HG02852 (cell line): ENCODE results near the gene GRIA4.

Experiments used
- ATAC-seq: cut with Tn5 transposase; IDR thresholded peaks from one replicate; pipeline ENCODE4 v1.9.1; 2021; ENCODE audit warnings: mild to moderate bottlenecking, moderate library complexity; ENCODE audit not compliant: unreplicated experiment

The GRIA4 gene

GRCh38 chr11:105911454-105911853 is 301.6 kb downstream of the GRIA4 start:
- ATAC-seq, result no peak

GRCh38 chr11:105912666-105913065 is 302.8 kb downstream of the GRIA4 start:
- ATAC-seq, result no peak

DNA sequence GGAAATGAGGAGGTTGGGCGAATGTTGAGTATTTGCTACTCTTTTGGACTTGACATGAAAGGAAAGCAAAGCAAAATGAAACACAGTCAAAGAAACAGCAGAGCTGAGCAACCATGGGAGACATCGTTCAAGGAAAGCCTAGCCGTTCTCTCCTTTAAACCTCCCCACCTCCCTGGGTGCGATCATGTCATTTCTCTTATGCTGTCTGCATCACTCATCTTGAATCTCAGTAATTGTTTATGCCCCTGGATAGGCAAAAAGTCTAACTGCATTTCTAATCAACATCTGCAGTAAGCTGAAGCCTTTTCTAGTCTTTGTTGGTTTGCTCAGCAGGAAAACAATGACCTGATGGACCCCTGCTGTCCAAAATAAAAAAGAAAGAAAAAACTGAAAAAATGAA is 305.1 kb downstream of the GRIA4 start:
- no peak for ATAC-seq

DNA sequence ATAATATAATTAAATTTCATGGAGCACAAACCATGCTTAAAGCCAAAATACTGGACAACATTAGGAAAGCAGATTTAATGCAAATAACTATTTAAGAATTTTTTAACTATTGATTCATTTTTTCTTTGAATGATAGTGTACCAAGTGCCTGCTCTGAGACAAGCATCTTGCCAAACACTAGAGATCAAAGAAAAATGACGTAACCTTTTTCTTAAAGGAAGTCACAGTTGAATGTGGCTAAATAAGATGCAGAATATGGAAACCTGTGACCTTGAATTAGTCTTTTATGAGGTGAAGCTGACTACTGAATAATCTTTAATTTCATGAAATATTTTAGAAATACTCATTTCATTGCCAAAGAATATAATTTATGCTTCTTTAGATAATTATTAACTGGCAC is 308.2 kb downstream of the GRIA4 start:
- ATAC-seq, result no peak

- ATAC-seq, result no peak
These were observed 308.7 kb downstream of the GRIA4 start for GRCh38 chr11:105918600-105918999.

GRCh38 chr11:105923252-105923651 is 313.4 kb downstream of the GRIA4 start:
- no peak for ATAC-seq

GRCh38 chr11:105923807-105924206 is 313.9 kb downstream of the GRIA4 start:
- ATAC-seq, result no peak

GRCh38 chr11:105929084-105929955 is 319.4 kb downstream of the GRIA4 start:
- no peak for ATAC-seq

DNA sequence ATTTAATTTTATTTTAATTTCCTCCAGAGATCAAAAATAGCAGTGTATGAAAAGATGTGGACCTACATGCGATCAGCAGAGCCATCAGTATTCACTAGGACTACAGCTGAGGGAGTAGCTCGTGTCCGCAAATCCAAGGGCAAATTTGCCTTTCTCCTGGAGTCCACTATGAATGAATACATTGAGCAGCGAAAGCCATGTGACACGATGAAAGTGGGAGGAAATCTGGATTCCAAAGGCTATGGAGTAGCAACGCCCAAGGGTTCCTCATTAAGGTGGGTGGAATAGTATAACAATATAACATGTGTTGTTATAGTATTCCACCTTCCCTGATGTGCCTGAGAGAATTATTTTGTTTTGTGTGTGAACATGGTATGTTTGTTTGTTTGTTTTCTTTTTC is 323.8 kb downstream of the GRIA4 start:
- no peak for ATAC-seq

GRCh38 chr11:105935791-105936190 is 325.9 kb downstream of the GRIA4 start:
- no peak for ATAC-seq

DNA sequence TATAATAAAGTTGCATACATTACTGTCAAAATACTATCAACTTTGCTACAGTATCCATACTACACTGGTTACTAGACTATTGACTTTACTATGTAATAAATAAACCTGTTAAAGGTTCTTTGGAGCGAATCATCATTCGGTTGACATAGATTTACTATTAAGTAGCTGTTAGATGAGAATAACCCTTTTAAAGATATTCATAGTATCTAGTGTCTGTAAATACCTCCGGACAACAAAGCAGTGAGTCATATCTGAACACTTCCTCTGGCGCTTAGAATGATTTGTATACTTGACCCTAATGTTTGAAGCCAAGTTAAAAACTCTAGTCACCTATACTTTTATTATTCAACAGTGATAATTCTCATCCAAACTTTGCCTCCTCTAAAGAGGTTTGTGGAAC is 327.5 kb downstream of the GRIA4 start:
- no peak for ATAC-seq

- ATAC-seq, result no peak
These were observed 327.9 kb downstream of the GRIA4 start for GRCh38 chr11:105937738-105938137.

GRCh38 chr11:105942921-105943320 is 333.0 kb downstream of the GRIA4 start:
- ATAC-seq, result no peak

GRCh38 chr11:105948918-105949590 is 339.2 kb downstream of the GRIA4 start:
- ATAC-seq, result no peak

DNA sequence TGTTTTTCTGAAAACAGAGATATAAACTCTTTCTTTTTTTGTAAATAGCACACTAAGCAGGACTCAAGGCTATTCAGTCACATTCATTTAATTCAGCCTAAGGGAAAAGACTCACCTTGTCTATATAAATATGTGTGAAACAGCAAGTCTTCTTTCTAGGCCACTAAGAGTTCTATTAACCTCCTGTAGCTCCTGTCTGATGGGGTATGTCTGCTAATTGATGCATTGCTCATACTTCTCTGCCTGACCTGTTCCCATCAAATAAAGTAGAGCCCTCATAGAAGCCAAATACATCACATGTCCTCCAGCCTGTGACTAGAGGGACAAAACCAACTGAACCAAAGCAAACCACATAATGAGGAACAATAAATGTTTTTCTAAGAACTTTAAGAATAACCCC is 344.0 kb downstream of the GRIA4 start:
- no peak for ATAC-seq

DNA sequence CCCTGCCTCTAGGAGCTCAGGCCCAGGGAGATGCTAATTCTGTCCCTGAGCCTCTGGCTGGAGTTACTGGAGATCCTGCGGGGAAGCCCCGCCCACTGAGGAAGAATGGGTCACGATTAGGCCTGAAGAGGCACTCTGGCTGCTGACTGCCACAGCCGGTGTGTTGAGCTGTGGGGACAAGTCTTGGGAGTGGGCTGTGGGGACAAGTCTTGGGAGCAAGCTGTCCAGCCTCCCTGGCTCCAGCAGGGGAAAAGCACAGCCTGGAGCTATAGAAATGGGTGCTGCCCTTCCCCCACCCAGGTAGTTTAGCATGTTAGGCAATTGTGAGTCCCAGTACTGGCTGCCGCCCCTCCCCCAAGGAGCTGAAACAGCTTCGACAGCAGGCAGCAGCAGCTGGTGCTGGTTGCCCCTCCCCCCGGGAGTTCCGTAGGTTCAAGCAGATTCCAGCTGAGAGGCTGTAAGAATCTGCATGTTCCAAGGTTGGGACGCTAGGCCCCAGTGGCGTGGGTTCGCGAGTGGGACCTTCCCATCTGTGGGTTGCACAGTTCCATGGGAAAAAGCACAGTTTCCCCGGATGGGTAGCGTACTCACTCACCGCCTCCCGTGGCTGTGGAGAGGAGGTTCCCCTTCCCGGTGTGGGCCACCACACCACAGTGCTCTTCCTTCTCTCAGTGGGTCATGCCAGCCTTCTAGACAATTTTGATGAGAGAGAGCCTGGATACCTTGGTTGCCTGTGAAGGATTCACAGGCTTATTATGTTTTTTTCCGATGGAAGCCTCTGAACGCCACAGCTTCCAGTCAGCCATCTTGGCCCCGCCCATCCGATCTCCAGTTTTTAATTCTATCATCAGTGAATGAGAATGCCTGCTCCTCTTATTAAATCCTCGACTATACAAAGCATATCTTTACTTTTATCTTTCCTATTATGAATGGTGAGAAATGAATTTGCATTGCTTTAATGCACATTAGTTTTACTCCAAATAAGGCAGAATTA is 350.7 kb downstream of the GRIA4 start:
- ATAC-seq, result no peak

- ATAC-seq, result no peak
These were observed 358.3 kb downstream of the GRIA4 start for GRCh38 chr11:105968021-105968697.

- ATAC-seq, result no peak
These were observed 359.9 kb downstream of the GRIA4 start for GRCh38 chr11:105969756-105970155.

DNA sequence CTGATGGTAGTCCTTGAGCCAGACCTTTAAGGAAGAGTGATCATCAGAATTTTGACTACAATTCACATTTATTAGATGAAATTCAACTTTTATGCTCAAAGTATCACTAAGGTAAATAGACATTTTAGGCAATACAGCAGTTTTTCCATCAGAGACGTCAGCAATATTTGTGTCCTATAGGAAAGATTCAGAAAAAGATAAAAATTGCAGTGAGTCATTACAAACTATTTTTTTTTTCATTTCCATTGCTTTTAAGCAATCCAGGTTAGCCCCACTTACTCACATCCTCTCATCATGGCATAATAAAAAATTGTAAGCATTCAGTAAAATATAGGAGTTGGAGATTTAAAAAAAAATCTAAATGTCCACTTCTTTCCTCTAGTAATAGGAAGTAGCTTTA is 365.3 kb downstream of the GRIA4 start:
- no peak for ATAC-seq

- no peak for ATAC-seq
These were observed 370.3 kb downstream of the GRIA4 start for GRCh38 chr11:105979997-105980703.
